H1 (cell line): Measurements from ENCODE around the gene SUGP2. TPM values are rescaled to one million over a fixed set of nuclear protein-coding genes. Genes with fewer than 3 reads are reported as not detected.

ENCODE experiments used
- BCL11A ChIP-seq, 2 experiments: IDR thresholded peaks; one replicate each; pipeline ENCODE4 v1.6.1; 2011; ENCODE audit warnings: low read depth in 2 of 2, low read length in 2 of 2, mild to moderate bottlenecking in 2 of 2
- EP300 ChIP-seq, 2 experiments: IDR thresholded peaks; 1 replicate in 1 of 2; 2 replicates in 1 of 2; pipeline ENCODE4 v1.6.1; 2011 to 2012; ENCODE audit warnings: low read depth in 2 of 2, low read length in 2 of 2, mild to moderate bottlenecking in 2 of 2, borderline replicate concordance in 1 of 2, inconsistent platforms in 1 of 2, moderate library complexity in 1 of 2
- KDM4A ChIP-seq: IDR thresholded peaks from one replicate; pipeline ENCODE4 v1.7.1; 2012; ENCODE audit warnings: low read depth, mild to moderate bottlenecking, moderate library complexity, low read length, inconsistent platforms; ENCODE audit not compliant: severe bottlenecking
- PHF8 ChIP-seq: fragments of 200-600 bp; sonication (generic); conservative IDR thresholded peaks from 2 replicates; pipeline ENCODE4 v1.7.1; 2012; ENCODE audit warnings: low read depth, mild to moderate bottlenecking, inconsistent platforms, low read length, moderate library complexity
- TBP ChIP-seq: IDR thresholded peaks from 2 replicates; pipeline ENCODE4 v1.6.1; 2011; ENCODE audit warnings: low read depth, low read length, improper control_type of control experiment
- polyA plus RNA-seq, 7 experiments: library from polyadenylated mRNA; depleted of rRNA in 3 of 7; stranded (reverse) in 5 of 7; unstranded in 2 of 7; fragments of >200 nt in 5 of 7; fragments of 200-250 nt in 2 of 7; gene quantifications; 1 replicate in 5 of 7; 2 replicates in 1 of 7; 4 replicates in 1 of 7; pipeline versions ENCODE4 v1.2.1 to v1.2.3, GENCODE V29; 2011 to 2013; ENCODE audit warnings: missing spikeins in 2 of 7, mixed read lengths in 2 of 7
- total RNA-seq: library from RNA; stranded (reverse); fragmentation: NEBNext Ultra II Directional; extraction: Animal tissue kit (Norgen Biotek cat#: 25700); gene quantifications from 2 replicates; pipeline ENCODE4 v1.2.1, GENCODE V29; 2021

The SUGP2 gene
- total and polyA plus RNA-seq, 2 of the 8 experiments (the other 6 are each of a cell fraction or from before 2014, with no cell fraction given) = 57.7 to 114 TPM

DNA sequence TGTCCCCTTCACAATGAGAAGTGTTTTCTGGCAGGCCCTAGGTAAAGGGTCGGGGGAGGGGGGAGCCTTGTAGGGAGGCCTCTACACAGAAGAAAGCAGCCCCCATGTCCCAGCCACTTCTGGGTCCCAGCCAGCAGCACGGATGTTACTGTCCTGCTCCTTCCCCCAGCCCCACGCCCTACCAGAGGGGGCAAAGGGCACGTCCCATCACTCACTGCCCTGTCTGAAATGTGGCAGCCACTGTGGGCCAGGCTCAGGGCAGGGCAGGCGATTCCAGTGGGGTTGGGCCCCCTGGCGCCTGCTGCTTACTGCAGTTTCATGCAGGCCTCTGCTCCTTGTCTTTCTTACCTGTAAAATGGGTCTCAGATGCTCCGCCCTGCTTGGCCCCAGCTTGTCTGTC lies 24.4 kb upstream of the SUGP2 start (continued):
- TF ChIP-seq KDM4A (no peak), PHF8 (no peak), EP300 (IDR thresholded peaks at IDR 0.05; ENCODE audit: borderline replicate concordance in 1 of 2, low read depth in 2 of 2, low read length in 2 of 2) (no peak), TBP (no peak), BCL11A (IDR thresholded peaks at IDR 0.05; ENCODE audit: low read depth in 2 of 2, low read length in 2 of 2) (no peak)
